ENCODE data around the gene PAQR4. TPM values are rescaled to one million over a fixed set of nuclear protein-coding genes. Genes with fewer than 3 reads are reported as not detected.

PAQR4 gene
- total and polyA plus RNA-seq, 10 of the 15 experiments (the other 5 are each of a cell fraction or from before 2014, with no cell fraction given) = 0.39 to 31.8 (median 13.5) TPM

DNA sequence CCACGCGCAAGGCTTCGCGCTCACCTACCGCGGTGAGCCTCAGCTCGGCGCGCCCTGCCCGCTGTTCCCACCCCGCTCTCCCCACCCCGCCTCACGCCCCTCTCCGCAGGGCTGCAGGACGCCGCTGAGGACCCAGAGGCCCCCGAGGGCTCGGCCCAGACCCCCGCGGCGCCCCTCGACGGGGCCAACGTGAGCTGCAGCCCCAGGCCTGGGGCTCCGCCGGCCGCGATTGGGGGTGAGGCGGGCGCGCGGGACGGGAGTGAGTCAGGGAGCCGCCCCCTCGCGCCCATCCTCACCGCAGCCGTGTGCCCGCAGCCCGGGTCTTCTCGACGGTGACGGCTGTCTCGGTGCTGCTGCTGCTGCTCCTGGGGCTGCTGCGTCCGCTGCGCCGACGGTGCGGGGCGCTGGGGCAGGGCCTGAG is 1.9 kb upstream of the PAQR4 start:
- Histone ChIP-seq H3K4me1 (ENCODE audit: control insufficient read depth, insufficient read depth, low read length) (peaks cover 41% of the 10 kb centered on the region), H3K4me2 (ENCODE audit: control insufficient read depth, insufficient read depth) (no peak overlapping the region), H3K27me3 (replicated peaks in 1 of 2; ENCODE audit: control insufficient read depth in 2 of 2, insufficient read depth in 2 of 2, low read length in 1 of 2) (no peaks in the 10 kb centered on the region), H3K9ac (ENCODE audit: control insufficient read depth, insufficient read depth, low read length) (no peak overlapping the region), H3K79me2 (ENCODE audit: control insufficient read depth, insufficient read depth, low read length) (peaks cover 16% of the 10 kb centered on the region), H4K20me1 (ENCODE audit: control insufficient read depth, insufficient read depth) (no peaks in the 10 kb centered on the region), H3K36me3 (ENCODE audit: control insufficient read depth in 2 of 2, insufficient read depth in 2 of 2, low read length in 1 of 2) (peaks cover under 1 to 7% of the 10 kb centered on the region in 2 experiments; a peak in 3 of 4 replicates), H3K27ac (ENCODE audit: control insufficient read depth, insufficient read depth) (no peak overlapping the region), H2AFZ (ENCODE audit: control insufficient read depth, low read depth, low read length) (no peak overlapping the region), H3K9me3 (replicated peaks; ENCODE audit: control insufficient read depth, insufficient read depth, low read length) (no peaks in the 10 kb centered on the region), H3K4me3 (no peak overlapping the region)
- ChIA-PET POLR2A (interaction anchor here (0.6 to 0.7 kb wide), 3 partner anchors 18 to 56 kb away, joined by 3 to 4 read pairs (median 3); no protein-coding TSS in a partner anchor), CTCF (no interaction called here), SMC1A (ENCODE audit: uncharacterized antibody, unreplicated experiment) (no interaction called here), RAD21 (ENCODE audit: unreplicated experiment) (interaction anchor here (0.6 kb wide), 1 partner anchor 452 kb away, joined by 3 read pairs; no protein-coding TSS in a partner anchor)
- in situ Hi-C loops (cut with MboI) (no loop called here), intact Hi-C loops (cut with micrococcal nuclease; ENCODE audit: unreplicated experiment) (no loop called here)
- BruUV-seq (replicated peaks) = no TSS peak
- FAIRE-seq = no peak
- no peak for ATAC-seq
- DNase-seq (ENCODE audit: low read depth, low spot score) = no peak
- 37% methylated on average over 23 of the region's 51 CpGs for WGBS (ENCODE audit: insufficient coverage, insufficient replicate concordance, low lambda C conversion rate, missing lambda C conversion rate)
- TF ChIP-seq NFYB (IDR thresholded peaks at IDR 0.05; ENCODE audit: insufficient read depth, low read depth, low read length) (no peak), MTA3 (IDR thresholded peaks at IDR 0.05; ENCODE audit: borderline replicate concordance, low read length) (no peak), SREBF2 (IDR thresholded peaks at IDR 0.05; ENCODE audit: low read length) (no peak), EP300 (IDR thresholded peaks at IDR 0.05; ENCODE audit: borderline replicate concordance in 1 of 2, control insufficient read depth in 1 of 2, low read depth in 2 of 2, low read length in 2 of 2) (no peak), PRDM15 (CRISPR knock-in tag; IDR thresholded peaks at IDR 0.05) (no peak)
- TF ChIP-seq, protein P1, sequence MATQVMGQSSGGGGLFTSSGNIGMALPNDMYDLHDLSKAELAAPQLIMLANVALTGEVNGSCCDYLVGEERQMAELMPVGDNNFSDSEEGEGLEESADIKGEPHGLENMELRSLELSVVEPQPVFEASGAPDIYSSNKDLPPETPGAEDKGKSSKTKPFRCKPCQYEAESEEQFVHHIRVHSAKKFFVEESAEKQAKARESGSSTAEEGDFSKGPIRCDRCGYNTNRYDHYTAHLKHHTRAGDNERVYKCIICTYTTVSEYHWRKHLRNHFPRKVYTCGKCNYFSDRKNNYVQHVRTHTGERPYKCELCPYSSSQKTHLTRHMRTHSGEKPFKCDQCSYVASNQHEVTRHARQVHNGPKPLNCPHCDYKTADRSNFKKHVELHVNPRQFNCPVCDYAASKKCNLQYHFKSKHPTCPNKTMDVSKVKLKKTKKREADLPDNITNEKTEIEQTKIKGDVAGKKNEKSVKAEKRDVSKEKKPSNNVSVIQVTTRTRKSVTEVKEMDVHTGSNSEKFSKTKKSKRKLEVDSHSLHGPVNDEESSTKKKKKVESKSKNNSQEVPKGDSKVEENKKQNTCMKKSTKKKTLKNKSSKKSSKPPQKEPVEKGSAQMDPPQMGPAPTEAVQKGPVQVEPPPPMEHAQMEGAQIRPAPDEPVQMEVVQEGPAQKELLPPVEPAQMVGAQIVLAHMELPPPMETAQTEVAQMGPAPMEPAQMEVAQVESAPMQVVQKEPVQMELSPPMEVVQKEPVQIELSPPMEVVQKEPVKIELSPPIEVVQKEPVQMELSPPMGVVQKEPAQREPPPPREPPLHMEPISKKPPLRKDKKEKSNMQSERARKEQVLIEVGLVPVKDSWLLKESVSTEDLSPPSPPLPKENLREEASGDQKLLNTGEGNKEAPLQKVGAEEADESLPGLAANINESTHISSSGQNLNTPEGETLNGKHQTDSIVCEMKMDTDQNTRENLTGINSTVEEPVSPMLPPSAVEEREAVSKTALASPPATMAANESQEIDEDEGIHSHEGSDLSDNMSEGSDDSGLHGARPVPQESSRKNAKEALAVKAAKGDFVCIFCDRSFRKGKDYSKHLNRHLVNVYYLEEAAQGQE (IDR thresholded peaks at IDR 0.05; ENCODE audit: low read depth, low read length) = no peak
- TF ChIP-seq, protein P2, sequence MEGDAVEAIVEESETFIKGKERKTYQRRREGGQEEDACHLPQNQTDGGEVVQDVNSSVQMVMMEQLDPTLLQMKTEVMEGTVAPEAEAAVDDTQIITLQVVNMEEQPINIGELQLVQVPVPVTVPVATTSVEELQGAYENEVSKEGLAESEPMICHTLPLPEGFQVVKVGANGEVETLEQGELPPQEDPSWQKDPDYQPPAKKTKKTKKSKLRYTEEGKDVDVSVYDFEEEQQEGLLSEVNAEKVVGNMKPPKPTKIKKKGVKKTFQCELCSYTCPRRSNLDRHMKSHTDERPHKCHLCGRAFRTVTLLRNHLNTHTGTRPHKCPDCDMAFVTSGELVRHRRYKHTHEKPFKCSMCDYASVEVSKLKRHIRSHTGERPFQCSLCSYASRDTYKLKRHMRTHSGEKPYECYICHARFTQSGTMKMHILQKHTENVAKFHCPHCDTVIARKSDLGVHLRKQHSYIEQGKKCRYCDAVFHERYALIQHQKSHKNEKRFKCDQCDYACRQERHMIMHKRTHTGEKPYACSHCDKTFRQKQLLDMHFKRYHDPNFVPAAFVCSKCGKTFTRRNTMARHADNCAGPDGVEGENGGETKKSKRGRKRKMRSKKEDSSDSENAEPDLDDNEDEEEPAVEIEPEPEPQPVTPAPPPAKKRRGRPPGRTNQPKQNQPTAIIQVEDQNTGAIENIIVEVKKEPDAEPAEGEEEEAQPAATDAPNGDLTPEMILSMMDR (IDR thresholded peaks at IDR 0.05 in 2 of 3, conservative IDR thresholded peaks at IDR 0.05 in 1 of 3; ENCODE audit: control insufficient read depth in 2 of 3, extremely low read depth in 1 of 3, insufficient read depth in 1 of 3, low read depth in 3 of 3, low read length in 3 of 3) = no peak
- TF ChIP-seq, protein P3, sequence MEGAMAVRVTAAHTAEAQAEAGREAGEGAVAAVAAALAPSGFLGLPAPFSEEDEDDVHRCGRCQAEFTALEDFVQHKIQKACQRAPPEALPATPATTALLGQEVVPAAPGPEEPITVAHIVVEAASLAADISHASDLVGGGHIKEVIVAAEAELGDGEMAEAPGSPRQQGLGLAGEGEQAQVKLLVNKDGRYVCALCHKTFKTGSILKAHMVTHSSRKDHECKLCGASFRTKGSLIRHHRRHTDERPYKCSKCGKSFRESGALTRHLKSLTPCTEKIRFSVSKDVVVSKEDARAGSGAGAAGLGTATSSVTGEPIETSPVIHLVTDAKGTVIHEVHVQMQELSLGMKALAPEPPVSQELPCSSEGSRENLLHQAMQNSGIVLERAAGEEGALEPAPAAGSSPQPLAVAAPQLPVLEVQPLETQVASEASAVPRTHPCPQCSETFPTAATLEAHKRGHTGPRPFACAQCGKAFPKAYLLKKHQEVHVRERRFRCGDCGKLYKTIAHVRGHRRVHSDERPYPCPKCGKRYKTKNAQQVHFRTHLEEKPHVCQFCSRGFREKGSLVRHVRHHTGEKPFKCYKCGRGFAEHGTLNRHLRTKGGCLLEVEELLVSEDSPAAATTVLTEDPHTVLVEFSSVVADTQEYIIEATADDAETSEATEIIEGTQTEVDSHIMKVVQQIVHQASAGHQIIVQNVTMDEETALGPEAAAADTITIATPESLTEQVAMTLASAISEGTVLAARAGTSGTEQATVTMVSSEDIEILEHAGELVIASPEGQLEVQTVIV (IDR thresholded peaks at IDR 0.05; ENCODE audit: borderline replicate concordance, partially characterized antibody) = no peak
- TF ChIP-seq, protein P4, sequence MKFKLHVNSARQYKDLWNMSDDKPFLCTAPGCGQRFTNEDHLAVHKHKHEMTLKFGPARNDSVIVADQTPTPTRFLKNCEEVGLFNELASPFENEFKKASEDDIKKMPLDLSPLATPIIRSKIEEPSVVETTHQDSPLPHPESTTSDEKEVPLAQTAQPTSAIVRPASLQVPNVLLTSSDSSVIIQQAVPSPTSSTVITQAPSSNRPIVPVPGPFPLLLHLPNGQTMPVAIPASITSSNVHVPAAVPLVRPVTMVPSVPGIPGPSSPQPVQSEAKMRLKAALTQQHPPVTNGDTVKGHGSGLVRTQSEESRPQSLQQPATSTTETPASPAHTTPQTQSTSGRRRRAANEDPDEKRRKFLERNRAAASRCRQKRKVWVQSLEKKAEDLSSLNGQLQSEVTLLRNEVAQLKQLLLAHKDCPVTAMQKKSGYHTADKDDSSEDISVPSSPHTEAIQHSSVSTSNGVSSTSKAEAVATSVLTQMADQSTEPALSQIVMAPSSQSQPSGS (IDR thresholded peaks at IDR 0.05; ENCODE audit: low read length) = no peak
